ENCODE data around the gene OR1M1.

DNA sequence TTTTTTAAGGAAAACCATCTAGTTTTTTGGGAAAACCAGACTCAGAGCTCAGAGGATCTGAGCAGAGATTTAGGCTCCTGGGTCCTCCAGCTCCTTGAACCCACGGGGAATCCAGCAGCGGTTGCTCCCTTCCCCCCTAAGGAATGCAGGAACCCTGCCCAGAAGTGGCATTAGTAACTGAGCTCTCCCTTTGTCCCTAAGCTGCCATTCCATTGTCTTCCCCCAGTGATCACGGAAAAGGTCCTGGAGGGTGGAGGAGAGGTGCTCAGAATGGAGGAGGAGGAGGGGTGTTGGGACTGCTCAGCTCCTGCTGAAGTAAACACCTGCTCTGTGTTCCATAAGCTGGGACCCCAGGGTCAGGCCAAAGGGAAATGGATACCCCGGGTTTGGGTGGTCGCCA, 16.8 kb upstream of the OR1M1 start:
- no peak for TF ChIP-seq EZH2phosphoT487 (IDR thresholded peaks at IDR 0.05; ENCODE audit: low read length)
- no peak for TF ChIP-seq EZH2 (optimal IDR thresholded peaks at IDR 0.05; ENCODE audit: low read depth, low read length)
- TF ChIP-seq, protein P1, sequence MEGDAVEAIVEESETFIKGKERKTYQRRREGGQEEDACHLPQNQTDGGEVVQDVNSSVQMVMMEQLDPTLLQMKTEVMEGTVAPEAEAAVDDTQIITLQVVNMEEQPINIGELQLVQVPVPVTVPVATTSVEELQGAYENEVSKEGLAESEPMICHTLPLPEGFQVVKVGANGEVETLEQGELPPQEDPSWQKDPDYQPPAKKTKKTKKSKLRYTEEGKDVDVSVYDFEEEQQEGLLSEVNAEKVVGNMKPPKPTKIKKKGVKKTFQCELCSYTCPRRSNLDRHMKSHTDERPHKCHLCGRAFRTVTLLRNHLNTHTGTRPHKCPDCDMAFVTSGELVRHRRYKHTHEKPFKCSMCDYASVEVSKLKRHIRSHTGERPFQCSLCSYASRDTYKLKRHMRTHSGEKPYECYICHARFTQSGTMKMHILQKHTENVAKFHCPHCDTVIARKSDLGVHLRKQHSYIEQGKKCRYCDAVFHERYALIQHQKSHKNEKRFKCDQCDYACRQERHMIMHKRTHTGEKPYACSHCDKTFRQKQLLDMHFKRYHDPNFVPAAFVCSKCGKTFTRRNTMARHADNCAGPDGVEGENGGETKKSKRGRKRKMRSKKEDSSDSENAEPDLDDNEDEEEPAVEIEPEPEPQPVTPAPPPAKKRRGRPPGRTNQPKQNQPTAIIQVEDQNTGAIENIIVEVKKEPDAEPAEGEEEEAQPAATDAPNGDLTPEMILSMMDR (IDR thresholded peaks at IDR 0.05; ENCODE audit: low read length) = no peak

Data from MM.1S (cell line).